PFSK-1 (cell line): ENCODE results near the gene CTIF.

Source experiments
- FOXP2 ChIP-seq: optimal IDR thresholded peaks from 2 replicates; pipeline ENCODE3; 2011; ENCODE audit warnings: borderline replicate concordance, control low read depth, inconsistent platforms; ENCODE audit not compliant: insufficient read depth; ENCODE audit errors: extremely low read length, extremely low read depth
- POLR2AphosphoS5 ChIP-seq: IDR thresholded peaks from 2 replicates; pipeline ENCODE4 v1.6.1; 2012; ENCODE audit warnings: low read depth, mild to moderate bottlenecking, control low read depth, low read length, moderate library complexity
- REST ChIP-seq, 2 experiments: IDR thresholded peaks; 2 replicates each; pipeline versions ENCODE4 v1.6.1 to v1.8.0; 2011 to 2012; ENCODE audit warnings: low read depth in 2 of 2, low read length in 2 of 2, control low read depth in 1 of 2, inconsistent platforms in 1 of 2, mild to moderate bottlenecking in 1 of 2, moderate library complexity in 1 of 2; ENCODE audit not compliant: insufficient read depth in 1 of 2
- SIN3A ChIP-seq: IDR thresholded peaks from 2 replicates; pipeline ENCODE4 v1.6.1; 2012; ENCODE audit warnings: mild to moderate bottlenecking, low read length, moderate library complexity, borderline replicate concordance; ENCODE audit not compliant: insufficient read depth
- TAF1 ChIP-seq: IDR thresholded peaks from 2 replicates; pipeline ENCODE4 v1.6.1; 2012; ENCODE audit warnings: low read length, control low read depth, borderline replicate concordance; ENCODE audit not compliant: insufficient read depth

The CTIF gene

DNA sequence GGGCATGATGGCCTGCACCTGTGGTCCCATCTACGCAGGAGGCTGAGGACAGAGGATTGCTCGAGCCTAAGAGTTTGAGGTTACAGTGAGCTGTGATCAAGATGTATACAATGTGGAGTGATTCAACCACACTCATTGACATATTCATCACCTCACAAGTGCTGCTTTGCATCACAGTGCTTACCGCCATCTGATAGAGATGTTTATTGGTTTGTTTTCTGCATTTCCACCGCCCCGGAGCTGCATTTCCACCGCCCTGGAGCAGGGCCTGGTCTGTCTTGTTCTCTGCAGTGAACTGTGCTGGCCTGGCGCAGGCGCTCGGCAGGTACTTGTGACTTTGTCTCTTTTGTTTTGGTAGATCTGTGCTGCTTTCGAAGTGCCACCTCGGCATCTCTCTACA lies 315.9 kb downstream of the CTIF start:
- TF ChIP-seq FOXP2, result no peak
- no peak for TF ChIP-seq SIN3A
- no peak for TF ChIP-seq TAF1
- TF ChIP-seq REST (IDR thresholded peaks at IDR 0.05; ENCODE audit: insufficient read depth in 1 of 2, low read depth in 2 of 2, low read length in 2 of 2), result no peak
- TF ChIP-seq POLR2AphosphoS5, result no peak

GRCh38 chr18:48855422-48856377 lies 316.9 kb downstream of the CTIF start:
- no peak for TF ChIP-seq SIN3A
- no peak for TF ChIP-seq TAF1
- TF ChIP-seq REST (IDR thresholded peaks at IDR 0.05; ENCODE audit: insufficient read depth in 1 of 2, low read depth in 2 of 2, low read length in 2 of 2), result no peak
- no peak for TF ChIP-seq POLR2AphosphoS5
- no peak for TF ChIP-seq FOXP2

- TF ChIP-seq POLR2AphosphoS5 (no peak), REST (IDR thresholded peaks at IDR 0.05; ENCODE audit: insufficient read depth in 1 of 2, low read depth in 2 of 2, low read length in 2 of 2) (no peak), FOXP2 (no peak), SIN3A (no peak), TAF1 (no peak)
Observed at GRCh38 chr18:48857023-48857694, 318.3 kb downstream of the CTIF start.

- no peak for TF ChIP-seq SIN3A
- no peak for TF ChIP-seq REST (IDR thresholded peaks at IDR 0.05; ENCODE audit: insufficient read depth in 1 of 2, low read depth in 2 of 2, low read length in 2 of 2)
- TF ChIP-seq TAF1, result no peak
- TF ChIP-seq FOXP2, result no peak
- TF ChIP-seq POLR2AphosphoS5, result no peak
Observed at GRCh38 chr18:48858676-48859075, 319.8 kb downstream of the CTIF start.
